ENCODE data around the gene COLGALT1. TPM values are rescaled to one million over a fixed set of nuclear protein-coding genes. Genes with fewer than 3 reads are reported as not detected.
A peak's percentile ranks its signal among the peaks of the same experiment; 100 is the strongest.
"Not testable (repeated sequence)": the region's sequence is repeated elsewhere in the genome, so short reads cannot be mapped to it uniquely, and the experiment has no call there.

The COLGALT1 gene
- total and polyA plus RNA-seq, 3 experiments from 2014 or later: 25.3 to 104 (median 94.8) TPM

- no peak for DNase-seq
- Histone ChIP-seq H3K27ac (ENCODE audit: low read depth, low read length) (no peak overlapping the region), H3K4me3 (ENCODE audit: low read length) (no peak overlapping the region), H3K36me3 (ENCODE audit: insufficient read depth, low read length) (peaks cover 9% of the 10 kb centered on the region), H3K4me1 (ENCODE audit: insufficient read depth, low read length) (peaks cover 5% of the 10 kb centered on the region), H3K27me3 (ENCODE audit: insufficient read depth, low read length, poor library complexity, severe bottlenecking) (no peaks in the 10 kb centered on the region), H3K9me3 (ENCODE audit: low read length) (peaks cover 9% of the 10 kb centered on the region)
- Mint-ChIP-seq H3K9me3 (peaks cover 0 to 4% (median 0%) of the 10 kb centered on the region in 5 donors), H3K27ac (no peak overlapping the region), H3K36me3 (peaks cover 3 to 28% (median 17%) of the 10 kb centered on the region in 3 donors), H3K4me1 (peaks cover 12 to 18% (median 15%) of the 10 kb centered on the region in 3 donors), H3K27me3 (no peaks in the 10 kb centered on the region), H3K4me3 (no peak overlapping the region)
- CTCF ChIA-PET: interaction anchor here (2.6 kb wide), 1 partner anchor 22 kb away, joined by 9 read pairs; no protein-coding TSS in a partner anchor
- POLR2A ChIA-PET: interaction anchor here (0.7 kb wide), 2 partner anchors 63 to 109 kb away, joined by 3 to 5 read pairs; no protein-coding TSS in a partner anchor
These were observed 37.6 kb upstream of the COLGALT1 start for GRCh38 chr19:17517898-17518297.

GRCh38 chr19:17518654-17519053, 36.8 kb upstream of the COLGALT1 start:
- H3K9me3 Mint-ChIP-seq; H3K4me3 ChIP-seq (ENCODE audit: low read length); H3K9me3 ChIP-seq (ENCODE audit: low read length); H3K27me3 Mint-ChIP-seq; H3K27ac ChIP-seq (ENCODE audit: low read depth, low read length); DNase-seq; H3K27me3 ChIP-seq (ENCODE audit: insufficient read depth, low read length, poor library complexity, severe bottlenecking); H3K36me3 ChIP-seq (ENCODE audit: insufficient read depth, low read length); H3K4me3 Mint-ChIP-seq; POLR2A ChIA-PET: not testable (repeated sequence)
- peak overlapping the region in 1 of 8 donors; percentile 58 for H3K27ac Mint-ChIP-seq
- H3K36me3 Mint-ChIP-seq: peaks cover 3 to 28% (median 17%) of the 10 kb centered on the region in 3 donors
- H3K4me1 ChIP-seq (ENCODE audit: insufficient read depth, low read length): peaks cover 12% of the 10 kb centered on the region
- CTCF ChIA-PET: interaction anchor here (1.8 to 2.6 kb wide), 2 partner anchors 22 to 55 kb away, joined by 4 to 9 read pairs; no protein-coding TSS in a partner anchor
- peaks cover 17 to 22% (median 20%) of the 10 kb centered on the region in 3 donors for H3K4me1 Mint-ChIP-seq

- Mint-ChIP-seq H3K4me3 (no peak overlapping the region), H3K36me3 (peaks cover 3 to 26% (median 17%) of the 10 kb centered on the region in 3 donors), H3K9me3 (peaks cover 0 to 4% (median 0%) of the 10 kb centered on the region in 5 donors), H3K27me3 (no peaks in the 10 kb centered on the region), H3K27ac (peak overlapping the region in 1 of 8 donors; percentile 52), H3K4me1 (peaks cover 23 to 27% (median 27%) of the 10 kb centered on the region in 3 donors)
- no peak overlapping the region for H3K27ac ChIP-seq (ENCODE audit: low read depth, low read length)
- H3K27me3 ChIP-seq (ENCODE audit: insufficient read depth, low read length, poor library complexity, severe bottlenecking): no peaks in the 10 kb centered on the region
- peaks cover 9% of the 10 kb centered on the region for H3K9me3 ChIP-seq (ENCODE audit: low read length)
- peaks cover 19% of the 10 kb centered on the region for H3K4me1 ChIP-seq (ENCODE audit: insufficient read depth, low read length)
- no peak overlapping the region for H3K4me3 ChIP-seq (ENCODE audit: low read length)
- DNase-seq: no peak
- ChIA-PET CTCF (interaction anchor here (0.9 to 2.6 kb wide), 4 partner anchors 9 to 54 kb away, joined by 3 to 9 read pairs (median 4); no protein-coding TSS in a partner anchor), POLR2A (interaction anchor here (1.1 kb wide), 1 partner anchor 9 kb away, joined by 3 read pairs; the partner anchor contains the start of gene PGLS)
- H3K36me3 ChIP-seq (ENCODE audit: insufficient read depth, low read length): peaks cover 9% of the 10 kb centered on the region
These were observed 35.5 kb upstream of the COLGALT1 start for GRCh38 chr19:17519967-17520366.

GRCh38 chr19:17520865-17521264, 34.6 kb upstream of the COLGALT1 start:
- Mint-ChIP-seq H3K27ac (no peak overlapping the region), H3K27me3 (no peaks in the 10 kb centered on the region), H3K9me3 (peaks cover 0 to 4% (median 0%) of the 10 kb centered on the region in 5 donors), H3K36me3 (peaks cover 3 to 22% (median 14%) of the 10 kb centered on the region in 3 donors), H3K4me3 (no peak overlapping the region), H3K4me1 (peaks cover 24 to 28% (median 28%) of the 10 kb centered on the region in 3 donors)
- DNase-seq: no peak
- ChIA-PET CTCF (interaction anchor here (1.2 kb wide), 1 partner anchor 8 kb away, joined by 3 read pairs; no protein-coding TSS in a partner anchor), POLR2A (interaction anchor here (1.1 kb wide), 1 partner anchor 10 kb away, joined by 3 read pairs; the partner anchor contains the start of gene PGLS)
- no peak overlapping the region for H3K4me3 ChIP-seq (ENCODE audit: low read length)
- no peak overlapping the region for H3K27ac ChIP-seq (ENCODE audit: low read depth, low read length)
- no peaks in the 10 kb centered on the region for H3K27me3 ChIP-seq (ENCODE audit: insufficient read depth, low read length, poor library complexity, severe bottlenecking)
- H3K4me1 ChIP-seq (ENCODE audit: insufficient read depth, low read length): peaks cover 19% of the 10 kb centered on the region
- peaks cover 9% of the 10 kb centered on the region for H3K36me3 ChIP-seq (ENCODE audit: insufficient read depth, low read length)
- peaks cover 9% of the 10 kb centered on the region for H3K9me3 ChIP-seq (ENCODE audit: low read length)

GRCh38 chr19:17522988-17523872, 32.2 kb upstream of the COLGALT1 start:
- DNase-seq: peak in 4 of 5 donors; percentile 18 to 64 (median 50)
- Histone ChIP-seq H3K27me3 (ENCODE audit: insufficient read depth, low read length, poor library complexity, severe bottlenecking) (no peaks in the 10 kb centered on the region), H3K4me1 (ENCODE audit: insufficient read depth, low read length) (peaks cover 19% of the 10 kb centered on the region), H3K36me3 (ENCODE audit: insufficient read depth, low read length) (no peaks in the 10 kb centered on the region), H3K27ac (ENCODE audit: low read depth, low read length) (no peak overlapping the region), H3K4me3 (ENCODE audit: low read length) (peak overlapping the region; percentile 17), H3K9me3 (ENCODE audit: low read length) (no peaks in the 10 kb centered on the region)
- H3K4me1 Mint-ChIP-seq: peaks cover 24 to 31% (median 28%) of the 10 kb centered on the region in 3 donors
- H3K27ac Mint-ChIP-seq: peak overlapping the region; percentile 81 to 98 (median 88)
- ChIA-PET CTCF (interaction anchor here (0.7 to 2.2 kb wide), 7 partner anchors 12 to 127 kb away, joined by 3 to 12 read pairs (median 4); partner anchors contain the start of gene PGLS), POLR2A (interaction anchor here (0.7 to 3.1 kb wide), 2 partner anchors 12 to 16 kb away, joined by 3 to 18 read pairs; partner anchors contain the start of gene PGLS)
- H3K36me3 Mint-ChIP-seq: peaks cover 0 to 6% (median 0%) of the 10 kb centered on the region in 3 donors
- H3K9me3 Mint-ChIP-seq: no peaks in the 10 kb centered on the region
- peak overlapping the region; percentile 15 to 91 (median 79) for H3K4me3 Mint-ChIP-seq
- H3K27me3 Mint-ChIP-seq: no peaks in the 10 kb centered on the region

GRCh38 chr19:17524651-17525050, 30.8 kb upstream of the COLGALT1 start:
- no peaks in the 10 kb centered on the region for H3K36me3 ChIP-seq (ENCODE audit: insufficient read depth, low read length)
- no peak overlapping the region for H3K4me3 ChIP-seq (ENCODE audit: low read length)
- DNase-seq: no peak
- Mint-ChIP-seq H3K9me3 (no peaks in the 10 kb centered on the region), H3K27me3 (peaks cover 0 to 4% of the 10 kb centered on the region in 2 donors), H3K27ac (peak overlapping the region in 2 of 8 donors; percentile 12 to 75), H3K36me3 (peaks cover 0 to 2% (median 0%) of the 10 kb centered on the region in 3 donors), H3K4me3 (peak overlapping the region in 2 of 7 donors; percentile 32 to 79), H3K4me1 (peaks cover 24 to 31% (median 28%) of the 10 kb centered on the region in 3 donors)
- H3K27ac ChIP-seq (ENCODE audit: low read depth, low read length): no peak overlapping the region
- no peaks in the 10 kb centered on the region for H3K9me3 ChIP-seq (ENCODE audit: low read length)
- CTCF ChIA-PET: interaction anchor here (2.2 kb wide), 1 partner anchor 28 kb away, joined by 12 read pairs; no protein-coding TSS in a partner anchor
- no peaks in the 10 kb centered on the region for H3K27me3 ChIP-seq (ENCODE audit: insufficient read depth, low read length, poor library complexity, severe bottlenecking)
- POLR2A ChIA-PET: interaction anchor here (3.1 kb wide), 1 partner anchor 13 kb away, joined by 18 read pairs; the partner anchor contains the start of gene PGLS
- H3K4me1 ChIP-seq (ENCODE audit: insufficient read depth, low read length): peaks cover 19% of the 10 kb centered on the region

GRCh38 chr19:17525141-17525540, 30.3 kb upstream of the COLGALT1 start:
- Histone ChIP-seq H3K4me3 (ENCODE audit: low read length) (no peak overlapping the region), H3K27me3 (ENCODE audit: insufficient read depth, low read length, poor library complexity, severe bottlenecking) (no peaks in the 10 kb centered on the region), H3K4me1 (ENCODE audit: insufficient read depth, low read length) (peaks cover 19% of the 10 kb centered on the region), H3K9me3 (ENCODE audit: low read length) (no peaks in the 10 kb centered on the region), H3K27ac (ENCODE audit: low read depth, low read length) (no peak overlapping the region), H3K36me3 (ENCODE audit: insufficient read depth, low read length) (no peaks in the 10 kb centered on the region)
- peaks cover 0 to 4% of the 10 kb centered on the region in 2 donors for H3K27me3 Mint-ChIP-seq
- no peaks in the 10 kb centered on the region for H3K36me3 Mint-ChIP-seq
- H3K4me3 Mint-ChIP-seq: peak overlapping the region in 1 of 7 donors; percentile 32
- peaks cover 24 to 31% (median 28%) of the 10 kb centered on the region in 3 donors for H3K4me1 Mint-ChIP-seq
- CTCF ChIA-PET: no interaction called here
- DNase-seq: no peak
- no peaks in the 10 kb centered on the region for H3K9me3 Mint-ChIP-seq
- POLR2A ChIA-PET: interaction anchor here (0.8 kb wide), 1 partner anchor 14 kb away, joined by 4 read pairs; no protein-coding TSS in a partner anchor
- H3K27ac Mint-ChIP-seq: peak overlapping the region in 1 of 8 donors; percentile 72

Measured in CD8-positive, alpha-beta memory T cell (primary cell).